Stimulated activated CD8-positive, alpha-beta memory T cell treated with anti-CD3 and anti-CD28 coated beads, Interleukin-7, amount 100 ng/mL, for 48 hours (primary cell): Measurements from ENCODE around the gene DAAM2.

Experiments
- DNase-seq, 2 donors: peaks; one replicate each; pipeline ENCODE4 v3.0.0-alpha.2; 2020; ENCODE audit warnings: low read depth in 1 of 2; ENCODE audit errors: extremely low read depth in 1 of 2

Gene DAAM2

GRCh38 chr6:39843305-39844020, 51.3 kb downstream of the DAAM2 start:
- no peak for DNase-seq

DNA sequence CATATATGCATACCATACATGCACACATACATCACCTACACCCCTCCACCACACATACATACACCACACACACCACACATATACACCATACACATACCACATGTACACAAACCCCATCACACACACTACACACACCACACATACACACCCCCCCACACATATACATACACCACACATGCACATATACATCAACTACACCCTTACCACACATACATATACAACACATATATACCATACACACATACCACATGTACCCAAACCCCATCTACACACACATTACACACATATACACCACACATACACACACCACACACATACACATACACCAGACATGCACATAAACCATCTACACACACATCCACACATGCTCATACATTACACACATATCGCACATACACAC, 52.7 kb downstream of the DAAM2 start:
- DNase-seq: no peak

- no peak for DNase-seq
Measured at GRCh38 chr6:39847221-39847620, 55.0 kb downstream of the DAAM2 start.

DNA sequence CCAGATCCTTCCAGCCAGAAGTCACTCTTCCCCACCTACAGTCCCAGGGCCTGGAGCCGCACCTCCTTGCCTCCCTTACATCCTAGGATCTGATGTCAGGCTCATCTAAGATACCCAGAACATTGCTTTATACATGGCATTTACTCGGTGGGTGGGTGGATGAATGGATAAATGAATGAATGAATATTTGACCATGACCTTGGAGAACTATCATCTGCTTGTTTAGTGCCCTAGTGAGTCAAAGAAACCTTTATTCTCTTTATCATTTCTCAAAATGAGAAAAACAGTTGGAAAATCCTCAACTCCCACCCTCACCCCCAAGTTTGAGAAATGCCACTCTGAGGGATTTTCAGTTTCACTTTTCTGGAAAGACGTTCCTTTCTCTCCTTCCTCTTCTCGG, 56.0 kb downstream of the DAAM2 start:
- DNase-seq: no peak

DNA sequence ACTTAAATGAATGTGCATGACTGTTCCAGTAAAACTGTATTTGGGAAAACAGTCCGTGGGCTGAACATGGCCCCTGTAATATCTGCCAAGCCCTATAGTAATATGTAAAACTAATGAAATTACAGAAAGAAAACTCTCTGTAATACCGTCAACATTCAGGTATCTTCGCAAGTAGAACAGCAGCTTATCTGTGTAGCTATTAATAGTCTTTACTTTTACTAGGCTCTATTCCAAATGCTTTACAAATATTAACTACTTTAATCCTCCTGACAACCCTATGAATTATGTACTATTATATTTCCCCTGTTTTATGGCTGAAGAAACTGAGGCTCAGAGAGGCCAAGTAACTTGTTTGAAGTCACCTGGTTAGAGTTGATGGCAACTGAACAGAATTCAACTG, 57.1 kb downstream of the DAAM2 start:
- DNase-seq: no peak

GRCh38 chr6:39849764-39850163, 57.6 kb downstream of the DAAM2 start:
- DNase-seq: no peak

GRCh38 chr6:39850736-39851297, 58.6 kb downstream of the DAAM2 start:
- DNase-seq: no peak

- DNase-seq: no peak
Measured at GRCh38 chr6:39851331-39851730, 59.2 kb downstream of the DAAM2 start.

- no peak for DNase-seq
Measured at GRCh38 chr6:39852324-39852723, 60.1 kb downstream of the DAAM2 start.

- no peak for DNase-seq
Measured at GRCh38 chr6:39853604-39854003, 61.4 kb downstream of the DAAM2 start.

DNA sequence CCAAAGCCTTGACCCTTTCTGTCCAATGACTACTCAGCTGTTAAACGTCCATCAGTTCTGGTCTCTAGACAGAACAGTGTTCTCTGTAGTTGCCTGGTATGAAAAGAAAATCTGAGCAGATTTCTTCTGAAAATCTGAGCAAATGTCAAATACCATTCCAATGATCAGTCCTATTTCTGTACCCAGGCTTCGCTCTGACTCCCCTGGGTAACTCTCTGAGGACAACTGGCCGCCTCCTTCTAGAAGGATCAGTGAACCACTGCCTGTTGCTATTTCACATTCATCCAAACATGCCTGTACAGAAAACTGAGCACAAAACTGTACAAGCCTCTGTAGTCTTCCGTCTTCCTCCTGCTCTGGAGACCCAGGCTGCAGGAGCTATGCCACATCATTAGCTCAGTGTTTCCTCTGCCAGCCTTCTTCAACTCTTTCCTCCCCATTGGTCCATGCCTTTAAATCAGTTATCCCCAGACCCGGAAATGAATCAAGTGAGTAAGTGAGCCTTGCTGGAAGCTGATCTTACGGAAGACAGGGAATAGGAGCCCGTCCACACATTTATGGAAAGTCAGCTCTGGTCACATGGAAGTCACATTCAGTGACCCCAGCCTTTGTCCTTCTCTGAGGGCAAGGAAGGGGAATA, 63.3 kb downstream of the DAAM2 start:
- DNase-seq: no peak

DNA sequence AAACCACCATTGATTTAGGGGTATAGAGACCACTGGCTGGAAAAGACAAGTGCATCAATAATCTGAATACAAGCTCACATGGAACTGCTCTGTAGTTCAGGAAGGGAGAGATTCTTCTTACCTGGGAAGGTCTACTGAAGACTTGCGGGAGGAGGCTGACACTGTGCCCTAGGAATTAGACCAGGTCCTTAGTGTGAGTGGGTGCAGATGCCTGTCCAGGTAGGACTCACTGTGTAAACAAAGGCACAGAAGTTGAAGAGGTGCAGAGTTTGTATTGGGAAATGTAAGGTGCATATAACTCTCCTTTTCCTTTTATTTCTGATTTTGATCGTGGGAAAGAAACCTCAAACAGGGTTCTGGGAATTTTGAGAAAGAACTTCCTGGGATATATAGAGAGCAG, 66.8 kb downstream of the DAAM2 start:
- no peak for DNase-seq

- no peak for DNase-seq
Measured at GRCh38 chr6:39861663-39862062, 69.5 kb downstream of the DAAM2 start.

GRCh38 chr6:39865011-39865888, 73.1 kb downstream of the DAAM2 start:
- DNase-seq: peak; percentile 22 to 29

DNA sequence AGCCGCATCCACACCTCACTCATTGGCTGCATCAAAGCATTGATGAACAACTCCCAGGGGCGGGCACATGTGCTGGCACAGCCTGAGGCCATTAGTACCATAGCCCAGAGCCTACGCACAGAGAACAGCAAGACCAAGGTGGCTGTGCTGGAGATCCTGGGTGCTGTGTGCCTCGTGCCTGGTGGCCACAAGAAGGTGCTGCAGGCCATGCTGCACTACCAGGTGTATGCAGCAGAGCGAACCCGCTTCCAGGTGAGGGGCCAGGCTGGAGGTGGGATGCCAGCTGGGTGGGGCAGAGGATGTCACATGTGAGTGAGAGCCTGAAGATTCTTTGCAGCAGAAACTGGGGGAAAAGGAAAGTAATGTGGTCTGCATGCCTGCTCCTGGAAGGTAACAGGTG, 75.4 kb downstream of the DAAM2 start:
- DNase-seq: no peak

GRCh38 chr6:39870950-39871349, 78.8 kb downstream of the DAAM2 start:
- no peak for DNase-seq

GRCh38 chr6:39873439-39873838, 81.3 kb downstream of the DAAM2 start:
- no peak for DNase-seq

GRCh38 chr6:39876111-39876510, 83.9 kb downstream of the DAAM2 start:
- DNase-seq: no peak

- no peak for DNase-seq
Measured at GRCh38 chr6:39876826-39877225, 84.7 kb downstream of the DAAM2 start.

- no peak for DNase-seq
Measured at GRCh38 chr6:39879535-39879934, 87.4 kb downstream of the DAAM2 start.

- no peak for DNase-seq
Measured at GRCh38 chr6:39880594-39880993, 88.4 kb downstream of the DAAM2 start.
